ENCODE results near the gene STK36.
A peak's percentile ranks its signal among the peaks of the same experiment; 100 is the strongest.

The STK36 gene

GRCh38 chr2:218720048-218721041 is 48.5 kb downstream of the STK36 start:
- H3K27ac ChIP-seq (ENCODE audit: low read depth, low read length) = no peak overlapping the region
- H3K4me1 ChIP-seq (ENCODE audit: control insufficient read depth, insufficient read depth, low read length) = peaks cover 37% of the 10 kb centered on the region

GRCh38 chr2:218721488-218721887 is 49.6 kb downstream of the STK36 start:
- H3K4me1 ChIP-seq (ENCODE audit: control insufficient read depth, insufficient read depth, low read length) = peaks cover 37% of the 10 kb centered on the region
- no peak overlapping the region for H3K4me3 ChIP-seq (ENCODE audit: low read depth, low read length)
- H3K27me3 ChIP-seq (ENCODE audit: control insufficient read depth, insufficient read depth, low read length) = no peaks in the 10 kb centered on the region
- no peak overlapping the region for H3K27ac ChIP-seq (ENCODE audit: low read depth, low read length)
- peaks cover 10% of the 10 kb centered on the region; the same call in 1 of the 2 replicates for H3K9me3 ChIP-seq (ENCODE audit: control insufficient read depth, insufficient read depth, low read depth, low read length)
- no peak overlapping the region for H3K9ac ChIP-seq (ENCODE audit: low read length)
- peaks cover 15% of the 10 kb centered on the region; the same call in 1 of the 2 replicates for H3K36me3 ChIP-seq (ENCODE audit: control insufficient read depth, insufficient read depth, low read length)

More at GRCh38 chr2:218720048-218721041, 48.5 kb downstream of the STK36 start:
- H3K9me3 ChIP-seq (ENCODE audit: control insufficient read depth, insufficient read depth, low read depth, low read length) = peaks cover 3% of the 10 kb centered on the region; the same call in 1 of the 2 replicates
- no peak overlapping the region for H3K9ac ChIP-seq (ENCODE audit: low read length)
- no peak overlapping the region for H3K4me3 ChIP-seq (ENCODE audit: low read depth, low read length)
- no peaks in the 10 kb centered on the region for H3K27me3 ChIP-seq (ENCODE audit: control insufficient read depth, insufficient read depth, low read length)
- H3K36me3 ChIP-seq (ENCODE audit: control insufficient read depth, insufficient read depth, low read length) = peaks cover 25% of the 10 kb centered on the region

GRCh38 chr2:218721934-218722333 is 50.0 kb downstream of the STK36 start:
- peaks cover 13% of the 10 kb centered on the region; the same call in 1 of the 2 replicates for H3K9me3 ChIP-seq (ENCODE audit: control insufficient read depth, insufficient read depth, low read depth, low read length)
- no peaks in the 10 kb centered on the region for H3K27me3 ChIP-seq (ENCODE audit: control insufficient read depth, insufficient read depth, low read length)
- peaks cover 11% of the 10 kb centered on the region; the same call in 1 of the 2 replicates for H3K36me3 ChIP-seq (ENCODE audit: control insufficient read depth, insufficient read depth, low read length)
- peaks cover 37% of the 10 kb centered on the region for H3K4me1 ChIP-seq (ENCODE audit: control insufficient read depth, insufficient read depth, low read length)
- H3K4me3 ChIP-seq (ENCODE audit: low read depth, low read length) = no peak overlapping the region
- H3K9ac ChIP-seq (ENCODE audit: low read length) = no peak overlapping the region
- H3K27ac ChIP-seq (ENCODE audit: low read depth, low read length) = no peak overlapping the region

GRCh38 chr2:218722419-218722818 is 50.5 kb downstream of the STK36 start:
- Histone ChIP-seq H3K27me3 (ENCODE audit: control insufficient read depth, insufficient read depth, low read length) (no peaks in the 10 kb centered on the region), H3K27ac (ENCODE audit: low read depth, low read length) (no peak overlapping the region), H3K9ac (ENCODE audit: low read length) (no peak overlapping the region), H3K9me3 (ENCODE audit: control insufficient read depth, insufficient read depth, low read depth, low read length) (peaks cover 13% of the 10 kb centered on the region), H3K4me1 (ENCODE audit: control insufficient read depth, insufficient read depth, low read length) (peaks cover 37% of the 10 kb centered on the region), H3K4me3 (ENCODE audit: low read depth, low read length) (no peak overlapping the region), H3K36me3 (ENCODE audit: control insufficient read depth, insufficient read depth, low read length) (peaks cover 7% of the 10 kb centered on the region; the same call in 1 of the 2 replicates)

GRCh38 chr2:218722876-218723785 is 51.2 kb downstream of the STK36 start:
- Histone ChIP-seq H3K27ac (ENCODE audit: low read depth, low read length) (no peak overlapping the region), H3K36me3 (ENCODE audit: control insufficient read depth, insufficient read depth, low read length) (peaks cover 11% of the 10 kb centered on the region), H3K4me1 (ENCODE audit: control insufficient read depth, insufficient read depth, low read length) (peaks cover 37% of the 10 kb centered on the region), H3K4me3 (ENCODE audit: low read depth, low read length) (no peak overlapping the region), H3K9ac (ENCODE audit: low read length) (no peak overlapping the region), H3K27me3 (ENCODE audit: control insufficient read depth, insufficient read depth, low read length) (no peaks in the 10 kb centered on the region), H3K9me3 (ENCODE audit: control insufficient read depth, insufficient read depth, low read depth, low read length) (peaks cover 18% of the 10 kb centered on the region)

GRCh38 chr2:218726004-218726574 is 54.2 kb downstream of the STK36 start:
- Histone ChIP-seq H3K27me3 (ENCODE audit: control insufficient read depth, insufficient read depth, low read length) (no peaks in the 10 kb centered on the region), H3K4me3 (ENCODE audit: low read depth, low read length) (no peak overlapping the region), H3K36me3 (ENCODE audit: control insufficient read depth, insufficient read depth, low read length) (peaks cover 15% of the 10 kb centered on the region), H3K4me1 (ENCODE audit: control insufficient read depth, insufficient read depth, low read length) (peaks cover 16% of the 10 kb centered on the region), H3K9ac (ENCODE audit: low read length) (no peak overlapping the region), H3K27ac (ENCODE audit: low read depth, low read length) (no peak overlapping the region), H3K9me3 (ENCODE audit: control insufficient read depth, insufficient read depth, low read depth, low read length) (peaks cover 23% of the 10 kb centered on the region)

- H3K27ac ChIP-seq (ENCODE audit: low read depth, low read length) = no peak overlapping the region
- no peak overlapping the region for H3K4me3 ChIP-seq (ENCODE audit: low read depth, low read length)
- no peaks in the 10 kb centered on the region for H3K27me3 ChIP-seq (ENCODE audit: control insufficient read depth, insufficient read depth, low read length)
- H3K9ac ChIP-seq (ENCODE audit: low read length) = no peak overlapping the region
- peaks cover 23% of the 10 kb centered on the region for H3K9me3 ChIP-seq (ENCODE audit: control insufficient read depth, insufficient read depth, low read depth, low read length)
- H3K36me3 ChIP-seq (ENCODE audit: control insufficient read depth, insufficient read depth, low read length) = peaks cover 15% of the 10 kb centered on the region
- H3K4me1 ChIP-seq (ENCODE audit: control insufficient read depth, insufficient read depth, low read length) = peaks cover 23% of the 10 kb centered on the region
Observed at GRCh38 chr2:218727502-218728165, 55.7 kb downstream of the STK36 start.

GRCh38 chr2:218729640-218730039 is 57.8 kb downstream of the STK36 start:
- Histone ChIP-seq H3K36me3 (ENCODE audit: control insufficient read depth, insufficient read depth, low read length) (peaks cover 18% of the 10 kb centered on the region), H3K27me3 (ENCODE audit: control insufficient read depth, insufficient read depth, low read length) (no peaks in the 10 kb centered on the region), H3K9me3 (ENCODE audit: control insufficient read depth, insufficient read depth, low read depth, low read length) (peaks cover 23% of the 10 kb centered on the region), H3K4me1 (ENCODE audit: control insufficient read depth, insufficient read depth, low read length) (peaks cover 26% of the 10 kb centered on the region), H3K4me3 (ENCODE audit: low read depth, low read length) (no peak overlapping the region), H3K27ac (ENCODE audit: low read depth, low read length) (no peak overlapping the region), H3K9ac (ENCODE audit: low read length) (no peak overlapping the region)

- H3K4me3 ChIP-seq (ENCODE audit: low read depth, low read length) = no peak overlapping the region
- peak overlapping the region; percentile 36; the same call in 1 of the 2 replicates for H3K27ac ChIP-seq (ENCODE audit: low read depth, low read length)
- H3K9me3 ChIP-seq (ENCODE audit: control insufficient read depth, insufficient read depth, low read depth, low read length) = peaks cover 10% of the 10 kb centered on the region
- peaks cover 26% of the 10 kb centered on the region for H3K4me1 ChIP-seq (ENCODE audit: control insufficient read depth, insufficient read depth, low read length)
- peaks cover 20% of the 10 kb centered on the region for H3K36me3 ChIP-seq (ENCODE audit: control insufficient read depth, insufficient read depth, low read length)
- no peak overlapping the region for H3K9ac ChIP-seq (ENCODE audit: low read length)
- no peaks in the 10 kb centered on the region for H3K27me3 ChIP-seq (ENCODE audit: control insufficient read depth, insufficient read depth, low read length)
Observed at GRCh38 chr2:218732052-218732760, 60.3 kb downstream of the STK36 start.

GRCh38 chr2:218732761-218733158 is 60.9 kb downstream of the STK36 start:
- Histone ChIP-seq H3K36me3 (ENCODE audit: control insufficient read depth, insufficient read depth, low read length) (peaks cover 22% of the 10 kb centered on the region), H3K27ac (ENCODE audit: low read depth, low read length) (no peak overlapping the region), H3K4me3 (ENCODE audit: low read depth, low read length) (no peak overlapping the region), H3K4me1 (ENCODE audit: control insufficient read depth, insufficient read depth, low read length) (peaks cover 26% of the 10 kb centered on the region), H3K9ac (ENCODE audit: low read length) (no peak overlapping the region), H3K9me3 (ENCODE audit: control insufficient read depth, insufficient read depth, low read depth, low read length) (peaks cover 6% of the 10 kb centered on the region), H3K27me3 (ENCODE audit: control insufficient read depth, insufficient read depth, low read length) (no peaks in the 10 kb centered on the region)

Measured in HUES6 (cell line).